Heart left ventricle (tissue), 16 donors: ENCODE results near the gene TPD52L1. TPM values are rescaled to one million over a fixed set of nuclear protein-coding genes. Genes with fewer than 3 reads are reported as not detected.

ENCODE experiments used
- ATAC-seq, 4 donors: fragments of 200-7000 bp; cut with Tn5 transposase; one replicate each; pipeline ENCODE4 v1.9.1; 2020 to 2022; ENCODE audit warnings: moderate library complexity in 4 of 4, mild to moderate bottlenecking in 3 of 4, moderate number of reproducible peaks in 1 of 4
- DNase-seq, 5 donors: peaks; one replicate each; pipeline ENCODE4 v3.0.0-alpha.2; 2020
- H3K27ac ChIP-seq, 12 donors: fragments of 200-600 bp; sonication (generic) in 4 of 12; one replicate each; pipeline versions ENCODE4 v1.5.0 to v1.8.0; 2016 to 2022; ENCODE audit warnings: mild to moderate bottlenecking in 2 of 12
- H3K27me3 ChIP-seq, 9 donors: fragments of 200-600 bp; sonication (generic) in 2 of 9; one replicate each; pipeline versions ENCODE4 v1.5.1 to v1.8.0; 2016 to 2022; ENCODE audit warnings: mild to moderate bottlenecking in 3 of 9
- H3K36me3 ChIP-seq, 9 donors: fragments of 200-600 bp; sonication (generic) in 2 of 9; one replicate each; pipeline versions ENCODE4 v1.5.0 to v1.8.0; 2018 to 2022; ENCODE audit warnings: mild to moderate bottlenecking in 2 of 9
- H3K4me1 ChIP-seq, 12 donors: fragments of 200-600 bp; sonication (generic) in 4 of 12; one replicate each; pipeline versions ENCODE4 v1.5.0 to v1.8.0; 2016 to 2022; ENCODE audit warnings: mild to moderate bottlenecking in 3 of 12
- H3K4me3 ChIP-seq, 12 donors: fragments of 200-600 bp; sonication (generic) in 4 of 12; one replicate each; pipeline versions ENCODE4 v1.5.0 to v1.8.0; 2017 to 2022; ENCODE audit warnings: mild to moderate bottlenecking in 9 of 12, moderate library complexity in 4 of 12
- H3K9me3 ChIP-seq, 12 donors: fragments of 200-600 bp; sonication (generic) in 4 of 12; one replicate each; pipeline versions ENCODE4 v1.5.0 to v1.8.0; 2016 to 2022; ENCODE audit warnings: mild to moderate bottlenecking in 1 of 12
- POLR2A ChIP-seq, 2 donors: fragments of 450-650 bp; IDR thresholded peaks; one replicate each; pipeline ENCODE4 v1.6.1; 2017; ENCODE audit warnings: antibody characterized with exemption in 2 of 2, mild to moderate bottlenecking in 2 of 2, moderate library complexity in 2 of 2
- WGBS, 4 donors: extraction: QIAGEN DNeasy Blood & Tissue Kit in 2 of 4; methylation state at CpG; one replicate each; pipeline versions ENCODE4 v1.1.5 to v1.1.7; 2013 to 2018; 5-methylcytosine and 5-hydroxymethylcytosine counted together
- intact Hi-C, 10 donors: fragments of 100-400 bp; cut with DNase I; formaldehyde crosslinking; loops; one replicate each; pipeline versions ENCODE4 v1.11.1 to v1.14.2; 2022
- polyA plus RNA-seq, 2 donors: library from polyadenylated mRNA; stranded (reverse); fragments of 200-250 nt; gene quantifications; one replicate each; pipeline ENCODE4 v1.2.3, GENCODE V29; 2013
- total RNA-seq, 9 donors: library from RNA; depleted of rRNA in 2 of 9; stranded (reverse); fragments of >200 nt in 2 of 9; fragmentation: NEBNext Ultra II Directional in 3 of 9; extraction: Animal tissue kit (Norgen Biotek cat#: 25700) in 3 of 9; gene quantifications; one replicate each; pipeline versions ENCODE4 v1.1.0 to v1.2.4, GENCODE V29; 2016 to 2023
- TF ChIP-seq, protein P1 (sequence below), 12 donors: fragments of 200-600 bp; sonication (generic) in 4 of 12; IDR thresholded peaks; one replicate each; pipeline versions ENCODE4 v1.5.0 to v1.8.0; 2018 to 2022; ENCODE audit warnings: antibody characterized with exemption in 12 of 12, mild to moderate bottlenecking in 5 of 12
- donor health status: ischemic (EF 13 %, LVEDD 7.1; RV severe dilation, severe dysfunction).
- donor health status: healthy with polysubstance abuse.
- donor health status: DM: no; HTN: yes; CAD: no.
- donor health status: DM: no; HTN: no; CAD: no.
- donor health status: ischemic (EF 25% LVEDD 6.9; RV normal size, moderate dysfunction).
- donor health status: ischemic (EF 25% LVEDD 5.7; RV mildly dilated, moderate dysfunction).
- donor health status: healthy.
- donor health status: DM: yes; HTN: yes; CAD: no.
- donor health status: ischemic (EF 35%, LVEDD 5.7; RV mildly dilated, moderate dysfunction).
- donor health status: nonischemic (EF 11% LVEDD 7.7; RV severe dilation, severe dysfunction).
- donor health status: DM: yes; HTN: yes; CAD: no.
- donor health status: PGD.
- donor health status: ischemic (EF 29% LVEDD 5.4; RV normal size, mild dysfunction).
- donor health status: nonischemic (EF 23%, LVEDD 6.1; RV moderate dilation, normal function).

Gene TPD52L1
- total and polyA plus RNA-seq, 11 donors: 13.0 to 146 (median 69.2) TPM

DNA sequence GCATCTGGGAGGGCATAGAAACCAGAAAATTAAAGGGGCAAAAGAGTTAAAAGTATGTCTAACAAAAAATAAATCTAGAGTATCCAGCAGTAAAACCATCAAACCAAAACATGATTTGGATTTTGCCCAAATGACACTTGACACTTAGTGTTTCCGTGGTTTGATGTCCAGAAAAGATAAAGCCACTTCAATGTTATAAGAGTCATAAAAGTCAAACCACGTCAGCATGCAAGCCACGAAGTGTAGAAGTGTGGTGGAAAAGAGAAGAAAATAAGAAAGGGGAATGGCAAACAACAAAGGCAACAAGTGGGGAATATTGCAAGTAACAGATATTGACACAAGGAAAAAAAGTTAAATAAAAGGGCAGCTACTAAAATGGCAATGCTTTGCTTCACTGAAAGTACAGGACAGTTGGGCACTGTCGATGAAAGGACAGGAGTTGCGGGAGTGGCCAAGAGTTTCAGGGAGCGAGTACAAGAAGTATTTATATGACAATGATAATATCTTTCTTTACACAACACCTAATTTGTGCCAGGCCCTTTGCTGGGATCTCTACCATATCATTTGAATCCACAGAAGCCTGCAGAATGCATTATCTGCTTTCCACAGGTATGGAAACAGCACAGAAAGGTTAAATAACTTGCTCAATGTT, 154.5 kb downstream of the TPD52L1 start:
- Histone ChIP-seq H3K4me3 (no peak overlapping the region), H3K36me3 (no peaks in the 10 kb centered on the region), H3K27ac (no peak overlapping the region), H3K9me3 (peaks cover 0 to 8% (median 0%) of the 10 kb centered on the region in 12 donors), H3K4me1 (peaks cover 0 to 6% (median 0%) of the 10 kb centered on the region in 12 donors), H3K27me3 (peaks cover 0 to 3% (median 0%) of the 10 kb centered on the region in 9 donors)
- 40 to 66% (median 48%) methylated on average over 6 of the region's 6 CpGs for WGBS, 4 donors
- TF ChIP-seq, protein P1, sequence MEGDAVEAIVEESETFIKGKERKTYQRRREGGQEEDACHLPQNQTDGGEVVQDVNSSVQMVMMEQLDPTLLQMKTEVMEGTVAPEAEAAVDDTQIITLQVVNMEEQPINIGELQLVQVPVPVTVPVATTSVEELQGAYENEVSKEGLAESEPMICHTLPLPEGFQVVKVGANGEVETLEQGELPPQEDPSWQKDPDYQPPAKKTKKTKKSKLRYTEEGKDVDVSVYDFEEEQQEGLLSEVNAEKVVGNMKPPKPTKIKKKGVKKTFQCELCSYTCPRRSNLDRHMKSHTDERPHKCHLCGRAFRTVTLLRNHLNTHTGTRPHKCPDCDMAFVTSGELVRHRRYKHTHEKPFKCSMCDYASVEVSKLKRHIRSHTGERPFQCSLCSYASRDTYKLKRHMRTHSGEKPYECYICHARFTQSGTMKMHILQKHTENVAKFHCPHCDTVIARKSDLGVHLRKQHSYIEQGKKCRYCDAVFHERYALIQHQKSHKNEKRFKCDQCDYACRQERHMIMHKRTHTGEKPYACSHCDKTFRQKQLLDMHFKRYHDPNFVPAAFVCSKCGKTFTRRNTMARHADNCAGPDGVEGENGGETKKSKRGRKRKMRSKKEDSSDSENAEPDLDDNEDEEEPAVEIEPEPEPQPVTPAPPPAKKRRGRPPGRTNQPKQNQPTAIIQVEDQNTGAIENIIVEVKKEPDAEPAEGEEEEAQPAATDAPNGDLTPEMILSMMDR (IDR thresholded peaks at IDR 0.05): no peak
- no peak for TF ChIP-seq POLR2A (IDR thresholded peaks at IDR 0.05)
- no peak for DNase-seq
- intact Hi-C loops: loop anchor here in 6 of 10 donors (5.0 to 10.0 kb wide), 6 partner anchors 343 to 677 kb away; partner anchors contain the start of genes HINT3 (in 3 of the 6), RNF217 (in 1 of the 6) and TRMT11 (in 1 of the 6)
- ATAC-seq: no peak

DNA sequence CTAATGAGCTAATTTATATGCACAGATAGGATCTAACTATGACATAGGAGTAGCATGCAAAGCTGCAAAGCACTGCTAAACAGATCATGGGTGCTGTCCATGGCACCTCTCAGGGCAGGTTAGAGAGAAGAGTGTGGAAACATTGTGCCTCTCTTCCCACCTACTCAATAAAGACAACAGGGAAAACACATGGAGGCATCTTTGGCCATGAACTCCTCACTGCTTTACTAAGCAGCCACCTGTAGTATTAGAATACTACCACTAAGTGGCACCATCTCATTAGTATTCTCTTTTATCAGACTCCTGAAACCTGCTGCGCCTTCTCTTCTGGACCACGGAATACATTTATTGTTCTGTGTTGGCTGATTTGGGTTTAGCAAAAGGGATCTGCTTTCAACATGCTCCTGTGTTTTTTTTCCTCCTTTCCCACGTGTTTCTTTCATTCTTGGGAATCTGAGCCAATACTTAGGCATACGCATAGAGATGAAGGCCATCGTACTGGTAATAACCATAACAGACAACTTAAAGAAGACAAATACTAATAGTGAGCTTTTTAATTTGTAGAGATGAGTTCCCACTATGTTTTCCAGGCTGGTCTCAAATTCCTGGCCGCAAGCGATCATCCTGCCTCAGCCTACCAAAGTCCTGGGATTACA, 157.5 kb downstream of the TPD52L1 start:
- Histone ChIP-seq H3K36me3 (no peaks in the 10 kb centered on the region), H3K4me3 (no peak overlapping the region), H3K9me3 (no peaks in the 10 kb centered on the region), H3K27me3 (peaks cover 0 to 3% (median 0%) of the 10 kb centered on the region in 9 donors), H3K27ac (no peak overlapping the region), H3K4me1 (peaks cover 0 to 6% (median 1%) of the 10 kb centered on the region in 12 donors)
- 46 to 49% (median 47%) methylated on average over 7 of the region's 7 CpGs for WGBS, 4 donors
- ATAC-seq (peak; percentile 72 to 89 (median 86)), DNase-seq (peak in 2 of 5 donors; percentile 22 to 26)
- no peak for TF ChIP-seq POLR2A (IDR thresholded peaks at IDR 0.05)
- TF ChIP-seq, protein P1 (IDR thresholded peaks at IDR 0.05): peak; percentile 75 to 91 (median 82)
- intact Hi-C loops: loop anchor here (1.0 to 10.0 kb wide), 11 partner anchors 51 to 674 kb away; partner anchors contain the start of genes HINT3 (in 5 of the 10) and TRMT11 (in 1 of the 10)

DNA sequence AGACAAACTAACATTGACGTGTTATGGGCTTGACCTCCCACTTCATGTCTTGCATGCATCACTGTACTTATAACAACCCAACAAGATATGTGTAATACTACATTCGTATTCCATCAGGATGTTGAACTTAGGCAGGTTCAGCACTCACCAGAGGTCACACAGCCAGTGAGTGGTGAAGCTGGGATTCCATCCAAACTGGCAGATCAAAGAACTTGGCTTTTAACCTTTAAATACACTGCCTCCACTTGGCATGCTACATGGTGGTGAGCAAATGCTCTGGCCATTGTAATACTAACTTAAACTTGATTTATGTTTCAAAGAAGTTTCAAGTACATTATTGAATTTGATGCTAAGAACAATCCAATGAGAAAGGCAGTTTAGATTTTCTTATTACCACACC, 158.9 kb downstream of the TPD52L1 start:
- no peaks in the 10 kb centered on the region for H3K36me3 ChIP-seq
- intact Hi-C loops: loop anchor here (5.0 to 10.0 kb wide), 9 partner anchors 50 to 672 kb away; partner anchors contain the start of genes HINT3 (in 5 of the 10) and TRMT11 (in 1 of the 10)
- no peak for TF ChIP-seq POLR2A (IDR thresholded peaks at IDR 0.05)
- TF ChIP-seq, protein P1 (IDR thresholded peaks at IDR 0.05): no peak
- peaks cover 0 to 6% (median 1%) of the 10 kb centered on the region in 12 donors for H3K4me1 ChIP-seq
- no peak for ATAC-seq
- no peak overlapping the region for H3K4me3 ChIP-seq
- DNase-seq: no peak
- H3K27ac ChIP-seq: no peak overlapping the region
- no peaks in the 10 kb centered on the region for H3K9me3 ChIP-seq
- H3K27me3 ChIP-seq: peaks cover 0 to 3% (median 0%) of the 10 kb centered on the region in 9 donors
- WGBS, 4 donors: 54 to 68% (median 62%) methylated on average over 2 of the region's 2 CpGs

DNA sequence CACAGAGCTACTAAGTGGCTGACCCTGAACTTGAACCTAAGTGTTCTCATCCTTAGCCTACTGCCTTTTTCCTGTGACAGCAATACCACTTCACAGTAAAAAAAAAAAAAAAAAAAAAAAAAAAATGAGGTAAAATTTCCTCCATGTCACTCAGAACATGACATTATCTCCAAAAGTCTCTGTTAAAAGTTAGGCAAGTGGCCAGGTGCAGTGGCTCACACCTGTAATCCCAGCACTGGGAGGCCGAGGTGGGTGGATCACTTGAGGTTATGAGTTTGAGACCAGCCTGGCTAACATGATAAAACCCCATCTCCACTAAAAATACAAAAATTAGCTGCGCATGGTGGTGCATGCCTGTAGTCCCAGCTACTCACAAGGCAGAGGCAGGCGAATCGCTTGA, 159.4 kb downstream of the TPD52L1 start:
- ATAC-seq: no peak
- peaks cover 0 to 3% (median 0%) of the 10 kb centered on the region in 9 donors for H3K27me3 ChIP-seq
- WGBS, 4 donors: 87 to 95% (median 94%) methylated on average over 4 of the region's 4 CpGs
- no peaks in the 10 kb centered on the region for H3K36me3 ChIP-seq
- no peak overlapping the region for H3K4me3 ChIP-seq
- H3K9me3 ChIP-seq: no peaks in the 10 kb centered on the region
- TF ChIP-seq, protein P1 (IDR thresholded peaks at IDR 0.05): no peak
- TF ChIP-seq POLR2A (IDR thresholded peaks at IDR 0.05): no peak
- no peak for DNase-seq
- H3K27ac ChIP-seq: no peak overlapping the region
- H3K4me1 ChIP-seq: peaks cover 0 to 6% (median 1%) of the 10 kb centered on the region in 12 donors
- intact Hi-C loops: loop anchor here (5.0 to 10.0 kb wide), 9 partner anchors 49 to 672 kb away; partner anchors contain the start of genes HINT3 (in 5 of the 10) and TRMT11 (in 1 of the 10)
